ENCODE results near the gene BHLHA15.

Gene BHLHA15

GRCh38 chr7:98233219-98234070, 22.2 kb downstream of the BHLHA15 start:
- CTCF ChIA-PET = interaction anchor here (0.6 kb wide), 1 partner anchor 146 kb away, joined by 4 read pairs; no protein-coding TSS in a partner anchor
- TF ChIP-seq CTBP1 (IDR thresholded peaks at IDR 0.05; ENCODE audit: borderline replicate concordance) (no peak), BHLHE40 (IDR thresholded peaks at IDR 0.05; ENCODE audit: borderline replicate concordance) (no peak), SP1 (IDR thresholded peaks at IDR 0.05) (no peak), ELF4 (IDR thresholded peaks at IDR 0.05) (no peak), NFRKB (IDR thresholded peaks at IDR 0.05) (no peak), ARNT (IDR thresholded peaks at IDR 0.05) (no peak), LEF1 (IDR thresholded peaks at IDR 0.05; ENCODE audit: borderline replicate concordance) (no peak), FOXM1 (IDR thresholded peaks at IDR 0.05; ENCODE audit: borderline replicate concordance) (no peak), HDGF (IDR thresholded peaks at IDR 0.05; ENCODE audit: borderline replicate concordance) (no peak), L3MBTL2 (conservative IDR thresholded peaks at IDR 0.05) (no peak), ZNF384 (IDR thresholded peaks at IDR 0.05) (no peak), TARDBP (IDR thresholded peaks at IDR 0.05) (no peak), SUZ12 (IDR thresholded peaks at IDR 0.05) (no peak), PKNOX1 (IDR thresholded peaks at IDR 0.05) (no peak), FOXK2 (IDR thresholded peaks at IDR 0.05) (no peak)
- POLR2A ChIA-PET = no interaction called here
- DNase-seq (ENCODE audit: extremely low spot score) = no peak

- TF ChIP-seq ELF4 (IDR thresholded peaks at IDR 0.05) = no peak
- TF ChIP-seq CTBP1 (IDR thresholded peaks at IDR 0.05; ENCODE audit: borderline replicate concordance) = no peak
- TF ChIP-seq PKNOX1 (IDR thresholded peaks at IDR 0.05) = no peak
- TF ChIP-seq TARDBP (IDR thresholded peaks at IDR 0.05) = no peak
- TF ChIP-seq ZNF384 (IDR thresholded peaks at IDR 0.05) = no peak
- no peak for TF ChIP-seq BHLHE40 (IDR thresholded peaks at IDR 0.05; ENCODE audit: borderline replicate concordance)
- TF ChIP-seq ARNT (IDR thresholded peaks at IDR 0.05) = no peak
- TF ChIP-seq NFRKB (IDR thresholded peaks at IDR 0.05) = no peak
- ChIA-PET POLR2A (no interaction called here), CTCF (interaction anchor here (0.6 kb wide), 1 partner anchor 147 kb away, joined by 4 read pairs; no protein-coding TSS in a partner anchor)
- no peak for DNase-seq (ENCODE audit: extremely low spot score)
Measured at GRCh38 chr7:98234429-98235147, 23.3 kb downstream of the BHLHA15 start.

- ChIA-PET CTCF (interaction anchor here (0.5 kb wide), 1 partner anchor 628 kb away, joined by 3 read pairs; no protein-coding TSS in a partner anchor), POLR2A (no interaction called here)
- no peak for DNase-seq (ENCODE audit: extremely low spot score)
- TF ChIP-seq ARNT (IDR thresholded peaks at IDR 0.05) (no peak), NFRKB (IDR thresholded peaks at IDR 0.05) (no peak), TARDBP (IDR thresholded peaks at IDR 0.05) (no peak), FOXK2 (IDR thresholded peaks at IDR 0.05) (no peak), L3MBTL2 (conservative IDR thresholded peaks at IDR 0.05) (no peak), FOXA1 (IDR thresholded peaks at IDR 0.05) (no peak), SUZ12 (IDR thresholded peaks at IDR 0.05) (no peak)
Measured at GRCh38 chr7:98235901-98236300, 24.7 kb downstream of the BHLHA15 start.

- TF ChIP-seq TARDBP (IDR thresholded peaks at IDR 0.05) (no peak), SUZ12 (IDR thresholded peaks at IDR 0.05) (no peak), BHLHE40 (IDR thresholded peaks at IDR 0.05; ENCODE audit: borderline replicate concordance) (no peak), L3MBTL2 (conservative IDR thresholded peaks at IDR 0.05) (no peak), ZNF384 (IDR thresholded peaks at IDR 0.05) (no peak), FOXA1 (IDR thresholded peaks at IDR 0.05) (no peak), NFRKB (IDR thresholded peaks at IDR 0.05) (no peak), CTBP1 (IDR thresholded peaks at IDR 0.05; ENCODE audit: borderline replicate concordance) (no peak), SP1 (IDR thresholded peaks at IDR 0.05) (no peak), FOXK2 (IDR thresholded peaks at IDR 0.05) (no peak), LEF1 (IDR thresholded peaks at IDR 0.05; ENCODE audit: borderline replicate concordance) (no peak)
- POLR2A ChIA-PET = interaction anchor here (0.8 kb wide), 1 partner anchor 642 kb away, joined by 3 read pairs; the partner anchor contains the start of gene TRRAP
- CTCF ChIA-PET = no interaction called here
- no peak for DNase-seq (ENCODE audit: extremely low spot score)
Measured at GRCh38 chr7:98236355-98237185, 25.3 kb downstream of the BHLHA15 start.

GRCh38 chr7:98238076-98238475, 26.8 kb downstream of the BHLHA15 start:
- no peak for DNase-seq (ENCODE audit: extremely low spot score)
- CTCF ChIA-PET = no interaction called here
- POLR2A ChIA-PET = no interaction called here
- no peak for TF ChIP-seq NFRKB (IDR thresholded peaks at IDR 0.05)
- TF ChIP-seq ELF4 (IDR thresholded peaks at IDR 0.05) = no peak
- TF ChIP-seq TARDBP (IDR thresholded peaks at IDR 0.05) = no peak
- TF ChIP-seq HDGF (IDR thresholded peaks at IDR 0.05; ENCODE audit: borderline replicate concordance) = no peak
- TF ChIP-seq BHLHE40 (IDR thresholded peaks at IDR 0.05; ENCODE audit: borderline replicate concordance) = no peak
- no peak for TF ChIP-seq CTBP1 (IDR thresholded peaks at IDR 0.05; ENCODE audit: borderline replicate concordance)
- TF ChIP-seq LEF1 (IDR thresholded peaks at IDR 0.05; ENCODE audit: borderline replicate concordance) = no peak
- no peak for TF ChIP-seq FOXA1 (IDR thresholded peaks at IDR 0.05)
- TF ChIP-seq FOXK2 (IDR thresholded peaks at IDR 0.05) = no peak
- no peak for TF ChIP-seq SP1 (IDR thresholded peaks at IDR 0.05)
- TF ChIP-seq SUZ12 (IDR thresholded peaks at IDR 0.05) = no peak
- TF ChIP-seq ARNT (IDR thresholded peaks at IDR 0.05) = no peak
- TF ChIP-seq PKNOX1 (IDR thresholded peaks at IDR 0.05) = no peak
- TF ChIP-seq FOXM1 (IDR thresholded peaks at IDR 0.05; ENCODE audit: borderline replicate concordance) = no peak
- no peak for TF ChIP-seq L3MBTL2 (conservative IDR thresholded peaks at IDR 0.05)
- no peak for TF ChIP-seq ZNF384 (IDR thresholded peaks at IDR 0.05)
